ENCODE measurements around the gene ELAVL4.

The ELAVL4 gene

DNA sequence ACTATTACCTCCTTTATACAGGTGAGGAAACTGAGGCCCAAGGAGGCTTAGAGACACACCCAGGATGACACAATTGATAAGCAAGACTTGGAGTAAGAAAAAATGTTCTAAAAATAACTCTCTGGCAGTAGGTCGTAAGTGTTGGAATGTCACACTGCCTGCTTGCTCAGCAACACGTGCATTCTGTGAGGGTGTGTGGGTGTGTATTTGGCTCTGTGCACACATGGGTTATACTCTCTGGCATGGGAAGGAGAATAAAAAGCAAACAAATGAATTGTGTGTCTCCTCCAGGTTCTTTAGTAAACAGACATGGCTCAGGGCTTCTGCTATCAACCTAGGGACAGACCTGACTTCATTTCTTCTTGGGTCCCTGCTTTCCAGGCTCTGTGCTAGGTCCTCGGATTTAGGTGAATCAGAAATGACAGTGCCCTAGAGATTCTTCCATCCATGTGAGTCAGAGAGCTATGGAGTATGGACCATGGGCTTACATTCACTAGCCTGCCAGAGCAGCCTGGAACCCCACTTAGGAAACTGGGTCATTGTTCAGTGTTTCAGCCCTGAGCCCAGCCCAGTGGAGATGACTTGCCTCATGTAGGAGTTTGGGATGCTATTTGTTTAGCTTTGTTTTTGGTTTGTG is 72.4 kb downstream of the ELAVL4 start:
- no peak for DNase-seq

DNA sequence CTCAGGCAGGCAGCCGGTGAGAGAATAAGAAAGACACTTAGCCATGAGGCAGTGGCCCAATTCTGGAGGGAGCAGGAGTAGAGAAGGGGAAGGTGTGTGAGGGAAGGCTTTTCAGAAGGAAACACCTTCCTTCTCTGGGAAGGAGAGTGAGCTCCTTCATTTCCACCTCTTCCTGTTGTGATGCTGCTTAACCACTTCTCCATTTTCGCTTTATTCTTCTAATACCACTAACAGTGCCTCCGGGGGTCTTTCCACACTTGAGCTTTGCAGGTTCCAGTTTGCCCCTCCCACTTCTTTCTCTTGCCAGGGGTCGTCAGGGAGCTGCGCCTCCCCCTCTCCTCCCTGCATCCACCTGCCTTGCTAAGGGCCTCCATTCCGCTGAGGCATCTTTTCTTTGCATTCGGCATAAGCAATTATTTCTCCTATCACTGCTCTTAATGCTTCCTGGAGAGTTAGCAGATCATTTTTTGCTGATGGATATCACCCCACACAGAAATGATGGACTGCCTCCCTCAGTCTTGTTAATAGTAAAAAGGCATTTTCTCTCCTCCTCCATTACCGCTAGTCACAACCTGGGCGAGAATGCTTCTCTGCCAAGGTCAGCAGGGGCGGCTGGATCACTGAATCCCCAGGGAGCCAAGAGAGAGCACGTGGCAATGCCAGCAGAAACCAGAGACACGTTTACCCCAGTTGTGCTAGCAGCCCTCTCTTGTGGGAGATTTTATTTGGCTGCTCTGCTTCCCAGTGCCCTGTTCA is 74.8 kb downstream of the ELAVL4 start:
- DNase-seq, result no peak

DNA sequence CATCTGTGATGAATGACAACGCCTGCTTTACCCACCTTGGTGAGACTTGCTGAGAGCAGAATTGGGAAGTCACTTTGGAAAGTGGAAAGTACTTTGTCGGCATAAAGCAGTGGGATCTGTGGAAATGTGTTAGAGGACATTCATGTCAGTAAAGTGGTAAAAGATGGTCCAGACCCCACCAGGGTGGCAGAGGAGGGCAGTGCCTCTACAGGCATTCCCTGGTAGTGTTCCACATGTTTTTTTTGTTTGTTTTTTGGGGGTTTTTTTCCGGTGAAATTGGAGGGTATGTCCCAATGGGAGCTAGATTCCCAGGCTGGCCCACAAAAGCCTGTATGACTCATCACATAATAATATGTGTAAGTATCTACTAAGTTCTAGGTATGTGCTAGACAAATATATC is 80.6 kb downstream of the ELAVL4 start:
- no peak for DNase-seq

DNA sequence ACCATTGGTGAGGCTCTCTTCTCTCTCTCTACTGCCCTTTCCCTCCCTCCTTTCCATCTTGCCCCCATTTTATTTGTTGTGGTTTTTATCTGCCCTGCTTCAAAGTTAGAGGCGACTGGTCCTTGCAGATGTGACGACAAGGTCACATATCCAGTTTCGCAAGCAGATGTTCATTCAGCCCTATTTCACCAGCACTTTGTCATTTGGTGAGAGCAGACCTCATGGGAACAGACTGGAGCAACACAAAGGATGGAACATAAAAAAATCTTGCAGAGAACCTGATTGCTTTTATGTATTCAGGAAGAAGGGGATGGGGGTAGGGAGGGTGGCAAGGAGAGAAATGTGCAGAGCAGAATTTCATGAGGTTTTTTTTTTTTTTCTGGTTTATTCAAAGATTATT is 84.3 kb downstream of the ELAVL4 start:
- DNase-seq, result no peak

DNA sequence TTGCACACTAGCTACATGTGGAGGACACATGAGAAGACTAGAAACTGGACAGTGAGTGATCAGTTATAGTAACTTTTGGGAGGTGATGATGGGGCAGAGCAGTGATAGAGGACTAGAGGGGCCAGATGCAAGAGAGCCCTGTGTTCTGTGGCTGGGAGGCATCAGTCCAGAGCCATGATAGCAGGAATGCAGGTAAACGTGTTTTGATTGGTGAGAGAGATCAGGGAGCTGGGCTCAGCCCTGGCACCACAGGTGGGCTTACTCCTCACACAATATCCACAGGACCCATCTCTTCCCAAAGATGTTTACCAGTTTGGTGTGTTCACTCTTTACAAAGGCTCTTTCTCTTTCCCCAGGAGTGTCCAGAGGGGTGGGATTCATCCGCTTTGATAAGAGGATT is 86.5 kb downstream of the ELAVL4 start:
- DNase-seq, result no peak

DNA sequence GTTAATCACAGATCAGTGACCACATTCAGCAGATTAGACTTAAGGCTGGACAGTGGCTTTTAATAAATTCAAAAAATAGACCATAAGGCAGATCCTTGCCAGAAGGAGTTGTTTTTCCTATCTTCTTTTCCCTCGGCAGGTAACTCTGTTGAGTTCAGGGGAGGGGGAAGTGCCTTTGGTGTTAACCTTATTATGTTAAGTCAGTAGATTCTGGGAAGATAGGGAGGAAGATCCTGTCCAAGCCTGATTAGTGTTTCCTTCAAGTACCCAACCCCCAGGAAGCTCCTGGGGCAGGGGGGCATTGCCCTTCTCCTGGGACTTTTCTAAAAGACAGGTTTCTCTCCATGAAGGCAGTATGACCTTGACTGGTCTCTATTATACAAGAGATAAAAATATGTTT is 87.4 kb downstream of the ELAVL4 start:
- DNase-seq, result no peak

DNA sequence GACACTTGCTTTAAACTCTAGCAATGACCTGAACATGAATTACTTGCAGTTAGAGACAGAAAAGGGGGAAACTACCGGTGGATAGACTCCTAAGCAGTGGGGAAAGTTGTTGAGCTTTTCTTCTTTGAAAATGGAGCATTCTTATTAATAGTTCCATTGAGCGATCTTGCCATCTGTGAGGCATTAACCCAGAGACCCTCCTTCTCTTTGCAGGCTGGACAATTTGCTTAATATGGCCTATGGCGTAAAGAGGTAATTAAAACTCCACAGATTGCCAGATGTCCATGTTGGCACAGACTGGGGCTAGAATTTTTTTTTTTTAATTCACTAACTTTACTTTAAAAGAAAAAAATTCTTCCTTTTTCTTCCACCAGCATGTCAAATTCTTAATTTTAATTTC is 88.5 kb downstream of the ELAVL4 start:
- DNase-seq, result no peak

DNA sequence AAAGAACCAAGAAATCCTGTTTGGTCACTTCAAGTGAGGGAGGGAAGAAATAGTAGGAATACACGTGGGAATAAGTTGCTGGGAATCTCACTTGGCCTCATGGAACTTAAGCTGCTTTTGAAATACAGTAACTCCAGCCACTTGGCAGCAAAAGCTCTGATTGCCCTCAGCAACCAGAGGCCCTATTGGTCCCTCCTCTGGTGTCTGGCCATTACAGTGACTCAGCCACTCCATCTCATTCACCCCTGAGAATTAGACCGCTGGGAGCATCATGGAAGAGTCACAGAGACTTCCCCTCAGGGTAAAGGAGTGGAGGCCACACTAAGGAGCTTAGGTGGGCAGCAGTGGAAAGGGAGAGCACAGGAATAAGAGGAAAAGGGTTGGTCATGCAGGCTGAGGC is 99.6 kb downstream of the ELAVL4 start:
- no peak for DNase-seq

DNA sequence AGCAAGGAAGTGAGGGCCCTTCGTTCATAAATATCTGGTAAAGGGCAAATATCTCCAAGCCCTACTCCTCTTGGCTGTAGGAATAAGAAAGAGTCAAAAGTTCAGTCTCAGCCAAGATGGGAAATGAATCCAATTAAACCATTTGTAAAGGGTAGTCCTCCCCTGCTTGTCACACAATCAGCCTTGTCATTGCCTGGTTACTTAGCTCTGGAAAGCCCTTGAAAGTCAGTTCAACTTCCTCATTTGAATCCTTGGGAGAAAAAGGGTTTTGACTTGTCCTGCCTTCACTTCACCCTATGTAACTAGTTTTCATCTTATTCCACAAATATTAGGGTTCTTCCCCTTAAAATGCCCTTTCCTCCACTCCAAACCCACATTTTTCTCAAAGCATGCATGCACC is 100.0 kb downstream of the ELAVL4 start:
- no peak for DNase-seq

DNA sequence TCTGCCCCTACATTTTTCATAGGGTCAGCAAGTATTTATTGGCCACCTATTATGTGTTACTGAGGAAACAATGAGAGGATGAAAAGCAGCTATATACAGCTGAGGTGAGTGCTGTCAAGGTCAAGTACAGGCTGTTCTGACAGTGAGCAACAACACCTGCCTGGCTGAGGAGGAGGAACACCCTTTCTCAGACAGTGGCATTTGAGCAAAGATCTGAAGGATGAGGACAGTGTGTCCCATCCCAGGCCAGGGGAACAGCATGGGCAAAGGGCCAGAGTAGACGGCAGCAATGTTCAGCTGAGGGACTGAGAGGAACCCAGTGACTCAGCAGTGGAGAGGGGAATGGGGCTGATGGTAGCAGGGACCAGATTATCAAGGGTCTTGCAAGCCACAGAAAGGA is 101.0 kb downstream of the ELAVL4 start:
- DNase-seq, result no peak

DNA sequence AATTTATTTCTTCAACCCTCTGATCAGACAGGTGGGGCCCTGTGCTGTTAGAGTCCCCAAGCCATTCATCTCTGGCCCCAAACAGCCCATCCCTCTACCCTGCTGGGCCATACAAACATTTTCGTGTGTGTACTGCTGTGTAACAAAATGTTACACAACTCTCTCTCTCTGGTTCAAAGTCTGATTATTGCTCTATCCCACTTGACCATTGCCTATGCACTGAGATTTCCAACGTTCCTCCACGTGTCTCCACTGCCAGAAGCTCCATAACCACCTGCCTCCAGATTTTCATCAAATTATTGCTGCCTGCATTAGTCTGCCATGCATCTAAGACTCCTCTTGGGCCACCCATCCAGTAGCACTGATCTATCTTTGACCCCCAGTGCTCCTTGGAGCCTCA is 104.8 kb downstream of the ELAVL4 start:
- no peak for DNase-seq

DNA sequence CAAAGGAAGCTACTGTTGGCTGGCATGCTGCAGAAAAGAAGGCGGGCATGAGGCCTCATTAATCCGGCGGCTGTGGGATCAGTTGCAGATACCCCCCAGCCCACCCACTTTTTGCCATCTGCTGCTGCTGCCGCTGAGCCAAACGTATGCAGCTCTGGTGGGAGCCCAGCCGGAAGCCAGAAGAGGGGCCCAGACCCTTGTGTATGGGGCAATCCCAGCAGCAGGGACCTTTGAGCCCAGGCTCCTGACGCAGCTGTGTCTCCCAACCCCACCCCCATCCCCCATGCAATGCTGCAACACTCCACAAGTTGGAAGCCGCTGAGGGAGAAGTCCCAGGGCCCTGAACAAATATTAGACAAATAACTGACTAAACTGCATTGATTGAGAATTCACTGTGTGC is 106.0 kb downstream of the ELAVL4 start:
- DNase-seq, result no peak

DNA sequence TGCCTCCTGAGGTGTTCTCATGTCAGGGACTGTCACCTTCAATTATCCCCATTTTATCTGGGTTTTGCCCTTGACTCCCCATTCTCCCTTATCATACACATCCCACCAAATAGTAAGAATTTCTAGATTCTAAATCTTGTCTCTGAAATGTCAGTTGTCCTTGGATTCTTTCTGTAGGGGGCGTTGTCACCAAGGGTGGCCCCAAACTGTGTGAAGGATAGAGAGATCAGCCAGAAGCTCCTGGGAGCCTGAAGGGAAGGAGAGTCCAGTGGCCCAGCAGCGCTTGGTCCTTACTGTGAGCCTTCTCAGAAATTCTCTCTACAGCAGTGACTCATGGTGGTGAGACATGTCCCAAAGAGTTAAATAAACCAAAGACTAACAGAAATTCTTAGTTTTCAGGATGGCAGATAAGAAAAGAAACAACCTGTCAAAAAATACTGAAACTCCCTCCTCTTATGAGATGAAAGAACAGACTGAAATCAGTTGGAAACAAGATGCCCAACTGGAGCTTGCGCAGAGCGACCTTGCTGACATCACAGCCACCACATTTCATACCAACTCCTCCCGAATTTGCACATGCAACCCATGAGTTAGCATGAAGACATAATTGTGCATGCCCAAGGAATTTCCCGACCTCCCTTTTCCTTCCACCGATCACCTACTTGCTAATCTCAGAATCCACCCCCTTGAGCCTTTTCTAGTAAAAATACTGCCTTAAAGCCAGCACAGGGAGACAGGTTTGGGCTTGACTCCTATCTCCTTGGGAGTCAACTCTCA is 109.8 kb downstream of the ELAVL4 start:
- DNase-seq, result no peak

DNA sequence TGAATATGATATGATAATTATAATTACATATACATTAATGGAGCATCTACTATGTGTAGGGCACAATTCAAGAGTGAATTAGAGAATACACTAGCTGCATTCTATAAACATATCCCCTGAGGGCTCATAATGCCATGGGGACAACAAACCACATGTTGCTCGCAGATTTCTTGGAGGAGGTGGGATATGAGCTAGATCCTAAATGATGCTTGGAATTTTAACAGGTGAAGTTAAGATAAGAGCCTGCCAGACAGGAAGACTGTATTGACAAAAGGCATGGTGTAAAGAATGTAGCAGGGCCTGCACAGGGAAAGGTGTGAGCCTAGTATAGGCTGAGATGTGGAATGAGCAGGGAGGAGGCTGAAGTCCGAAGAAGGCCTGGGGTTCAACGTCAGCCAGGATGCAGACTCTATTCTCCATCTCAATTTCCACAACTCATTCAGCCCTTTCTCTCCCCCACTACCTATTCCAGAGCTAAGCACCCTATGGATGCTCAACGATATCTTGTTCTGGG is 120.2 kb downstream of the ELAVL4 start:
- DNase-seq, result no peak

DNA sequence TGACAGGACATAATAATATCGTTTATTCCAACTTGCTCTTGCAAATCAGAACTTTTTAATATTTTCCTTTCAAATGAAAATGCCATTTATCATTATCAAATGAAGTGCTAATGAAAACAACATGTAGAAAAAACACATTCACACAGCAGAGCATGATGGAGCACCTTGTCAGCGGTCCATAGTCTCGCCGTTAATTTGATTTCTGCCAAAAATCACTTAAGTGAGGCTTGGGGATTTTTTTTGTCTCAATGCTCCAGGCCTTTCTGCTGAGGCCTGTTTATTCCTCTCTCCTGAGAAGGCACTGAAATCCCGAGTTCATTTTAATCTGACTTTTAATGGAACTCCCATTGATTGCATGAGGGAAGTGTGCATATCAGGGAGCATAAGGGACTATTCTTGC is 122.5 kb downstream of the ELAVL4 start:
- no peak for DNase-seq

DNA sequence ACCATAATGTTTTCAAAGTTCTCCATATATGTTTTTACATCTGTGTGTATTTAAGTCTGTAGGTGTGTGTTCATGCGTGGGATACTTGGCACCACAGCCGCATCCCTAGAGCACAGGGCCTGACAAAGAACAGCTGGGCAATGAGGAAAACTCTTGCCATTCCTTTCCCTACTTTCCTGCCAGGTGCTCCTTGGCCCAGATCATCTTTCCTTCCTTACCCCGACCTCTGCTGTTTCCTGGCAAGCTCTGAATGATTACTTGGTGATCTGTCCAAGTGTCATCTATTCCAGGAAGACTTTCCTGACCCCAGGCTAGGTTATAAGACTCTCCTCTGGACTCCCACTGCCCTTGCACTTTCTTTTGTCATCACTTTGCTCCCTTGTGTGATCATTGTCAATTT is 123.6 kb downstream of the ELAVL4 start:
- DNase-seq, result no peak

DNA sequence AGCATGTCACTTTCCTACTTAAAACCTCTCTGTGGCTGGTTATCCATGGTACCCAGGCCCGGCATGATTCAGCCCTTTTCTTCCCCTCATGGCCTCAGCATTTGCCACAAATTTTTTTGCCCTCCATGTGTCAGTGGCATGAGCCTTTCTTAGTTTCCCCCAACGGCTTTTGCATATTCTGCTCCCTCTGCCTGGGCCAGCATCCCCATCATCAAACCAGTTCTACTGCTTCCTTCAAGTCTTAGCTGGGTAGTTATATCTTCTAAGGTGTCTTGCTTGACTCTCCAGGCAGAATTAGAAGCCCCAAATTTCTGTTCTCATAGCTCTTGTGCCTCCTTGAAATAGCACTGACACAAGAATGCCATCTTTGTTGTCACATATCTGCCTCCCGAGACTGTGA is 127.9 kb downstream of the ELAVL4 start:
- no peak for DNase-seq

DNA sequence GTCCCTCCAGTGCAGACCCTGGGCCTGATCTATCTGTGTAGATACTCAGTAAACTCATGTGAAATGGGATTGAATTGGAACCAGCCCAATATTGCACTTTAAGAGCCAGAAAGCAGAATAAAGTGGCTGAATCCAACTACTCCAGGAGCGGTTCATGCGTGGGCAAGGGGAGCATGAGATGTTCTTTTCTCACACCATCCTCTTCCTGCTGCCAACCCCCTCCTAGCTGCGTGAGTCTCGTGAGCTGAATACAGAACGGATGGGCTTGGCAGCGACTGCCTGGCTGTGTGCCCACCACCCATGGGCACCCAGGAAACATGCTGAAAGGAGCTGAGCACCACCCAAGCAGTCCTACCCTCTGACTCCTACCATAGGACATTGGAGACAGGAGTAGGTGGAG is 128.3 kb downstream of the ELAVL4 start:
- DNase-seq, result no peak

DNA sequence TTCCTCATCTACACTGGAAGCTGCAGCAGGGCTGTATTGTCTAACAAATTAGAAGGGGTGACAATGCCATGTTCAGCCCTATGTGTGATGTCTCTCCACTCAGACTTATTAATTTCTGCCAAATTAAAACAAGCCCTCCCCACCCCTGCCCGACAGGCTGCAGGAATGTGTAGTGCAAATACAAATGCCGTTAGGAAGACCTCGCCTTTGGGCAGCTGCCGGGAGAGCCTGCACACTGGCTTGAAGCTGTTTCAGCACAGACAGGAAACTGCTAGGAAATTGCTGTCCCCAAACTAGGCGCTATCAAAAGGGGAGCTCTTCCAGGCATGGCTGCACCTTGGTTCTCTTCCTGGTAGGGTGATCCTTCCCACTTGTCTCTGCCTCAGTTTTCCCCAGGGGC is 135.2 kb downstream of the ELAVL4 start:
- DNase-seq, result no peak

DNA sequence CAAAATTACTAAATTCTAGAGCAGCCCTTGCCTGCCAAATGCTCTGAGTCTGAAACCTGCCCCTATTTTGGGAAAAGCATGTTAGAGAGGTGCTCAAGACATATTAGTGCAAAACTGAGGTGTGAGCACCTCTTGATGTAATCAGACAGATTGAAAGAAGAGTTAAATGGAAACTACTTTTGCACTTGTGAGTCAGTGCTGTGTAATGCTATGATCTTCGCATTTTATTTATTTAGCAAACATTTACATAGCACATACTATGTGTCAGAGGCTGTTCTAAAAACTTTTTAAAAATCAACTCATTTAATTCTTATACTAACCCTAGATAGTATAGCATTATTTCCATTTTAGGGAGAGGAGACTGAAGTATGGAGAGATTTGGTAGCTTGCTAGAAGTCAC is 138.1 kb downstream of the ELAVL4 start:
- no peak for DNase-seq

DNA sequence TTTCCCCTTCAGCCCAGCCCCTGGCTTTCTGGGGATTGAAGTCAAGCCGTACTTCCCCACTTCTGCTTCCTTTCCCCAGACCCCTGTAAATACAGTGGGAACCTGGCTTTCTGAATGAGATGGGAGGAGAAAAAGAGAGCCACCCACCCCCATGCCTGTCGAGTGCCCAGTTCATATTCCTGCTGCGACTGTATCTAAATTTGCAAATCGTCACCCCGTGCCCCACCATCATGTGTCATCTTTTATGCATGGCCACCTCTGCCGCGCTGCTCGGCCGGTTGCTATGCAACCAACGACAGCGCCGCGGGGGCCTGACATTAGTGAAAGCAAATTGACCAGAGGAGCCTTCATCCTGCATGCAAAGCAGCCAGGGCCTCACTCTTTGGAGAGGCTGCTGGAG is 143.0 kb downstream of the ELAVL4 start:
- no peak for DNase-seq

DNA sequence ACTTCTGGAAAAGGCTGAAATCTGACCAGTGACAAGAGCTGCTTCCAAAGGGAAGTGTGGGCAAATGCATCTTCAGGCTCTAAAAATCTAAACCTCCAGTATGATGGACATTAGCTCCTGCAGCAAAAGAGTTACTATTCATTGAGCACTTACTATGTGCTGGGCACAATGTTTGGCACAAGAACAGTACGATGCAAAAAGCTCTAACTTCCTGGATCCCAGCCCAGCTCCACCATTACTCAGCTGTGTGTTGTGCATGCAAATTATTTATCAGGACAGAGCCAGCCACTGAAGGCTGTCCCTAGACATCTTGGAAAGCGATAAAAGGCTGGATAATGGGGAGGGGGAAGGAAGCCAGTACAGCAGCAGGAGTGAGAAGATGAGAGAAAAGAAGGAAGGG is 143.5 kb downstream of the ELAVL4 start:
- DNase-seq, result no peak
